Stimulated activated naive CD8-positive, alpha-beta T cell treated with anti-CD3 and anti-CD28 coated beads, Interleukin-15, amount 100 ng/mL, for 72 hours (primary cell): Measurements from ENCODE around the gene FBP1.

Experiments used
- ATAC-seq: fragments of 150-1000 bp; cut with Tn5 transposase; 2 replicates; pipeline ENCODE4 v1.10.0; 2021; ENCODE audit warnings: mild to moderate bottlenecking, moderate library complexity
- DNase-seq, 2 donors: peaks; one replicate each; pipeline ENCODE4 v3.0.0; 2021 to 2022
- H3K27ac Mint-ChIP-seq, 2 donors: one replicate each; pipeline ENCODE4 v1.8.0; 2022; ENCODE audit warnings: mild to moderate bottlenecking in 2 of 2, mixed read lengths in 2 of 2, moderate library complexity in 2 of 2
- H3K27me3 Mint-ChIP-seq: one replicate; pipeline ENCODE4 v1.8.0; 2022; ENCODE audit warnings: mixed read lengths
- H3K4me1 Mint-ChIP-seq: one replicate; pipeline ENCODE4 v1.8.0; 2022; ENCODE audit warnings: mild to moderate bottlenecking, mixed read lengths
- H3K4me3 Mint-ChIP-seq, 2 donors: one replicate each; pipeline ENCODE4 v1.8.0; 2022; ENCODE audit warnings: mild to moderate bottlenecking in 2 of 2, mixed read lengths in 2 of 2, moderate library complexity in 1 of 2
- H3K9me3 Mint-ChIP-seq, 2 donors: one replicate each; pipeline ENCODE4 v1.8.0; 2022; ENCODE audit warnings: mixed read lengths in 2 of 2

The FBP1 gene

DNA sequence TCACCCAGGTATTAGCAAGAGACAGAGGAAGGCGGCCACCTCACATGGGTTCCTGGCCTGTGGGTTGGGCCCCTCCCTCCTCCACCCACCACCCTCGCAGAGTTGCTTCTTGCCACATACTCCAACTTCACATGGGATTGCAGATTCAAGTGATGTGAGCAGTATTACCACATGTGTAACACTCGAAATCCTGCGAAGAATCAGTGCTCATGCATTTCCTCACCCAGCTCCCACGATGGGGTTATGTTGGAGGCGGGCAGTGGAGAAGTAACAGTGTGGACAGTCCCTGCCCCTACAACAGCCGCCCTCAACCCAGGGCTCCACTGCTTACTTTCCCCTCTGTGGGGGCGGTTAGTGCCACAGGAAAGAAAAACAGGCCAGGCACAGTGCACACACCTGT lies 3.9 kb upstream of the FBP1 start:
- peaks cover 17% of the 10 kb centered on the region for H3K27me3 Mint-ChIP-seq
- DNase-seq, result no peak
- H3K9me3 Mint-ChIP-seq, result no peaks in the 10 kb centered on the region
- H3K4me1 Mint-ChIP-seq, result peaks cover 20% of the 10 kb centered on the region
- H3K27ac Mint-ChIP-seq, result no peak overlapping the region
- ATAC-seq, result no peak
- H3K4me3 Mint-ChIP-seq, result no peak overlapping the region

DNA sequence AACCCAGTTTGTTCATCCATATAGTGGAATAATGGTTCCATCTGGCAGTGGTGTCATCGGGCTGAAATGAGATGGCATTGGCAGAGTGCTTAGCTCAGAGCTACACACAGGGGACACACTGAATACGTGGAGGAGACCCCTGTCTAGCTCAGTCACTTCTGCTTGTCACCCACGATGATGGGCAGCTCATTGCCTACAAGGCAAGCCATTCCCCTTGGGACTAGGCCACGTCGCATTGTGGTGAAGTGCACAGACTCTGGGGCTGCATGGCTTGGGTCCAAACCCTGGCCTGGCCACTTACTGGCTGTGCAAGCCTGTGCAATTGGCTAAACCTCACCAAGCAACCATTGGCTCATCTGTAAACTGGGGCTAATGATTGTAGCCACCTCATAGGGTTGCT lies 3.2 kb upstream of the FBP1 start:
- DNase-seq (no peak), ATAC-seq (no peak)
- peaks cover 23% of the 10 kb centered on the region for H3K27me3 Mint-ChIP-seq
- no peak overlapping the region for H3K27ac Mint-ChIP-seq
- H3K4me3 Mint-ChIP-seq, result no peak overlapping the region
- no peaks in the 10 kb centered on the region for H3K9me3 Mint-ChIP-seq
- H3K4me1 Mint-ChIP-seq, result peaks cover 21% of the 10 kb centered on the region

DNA sequence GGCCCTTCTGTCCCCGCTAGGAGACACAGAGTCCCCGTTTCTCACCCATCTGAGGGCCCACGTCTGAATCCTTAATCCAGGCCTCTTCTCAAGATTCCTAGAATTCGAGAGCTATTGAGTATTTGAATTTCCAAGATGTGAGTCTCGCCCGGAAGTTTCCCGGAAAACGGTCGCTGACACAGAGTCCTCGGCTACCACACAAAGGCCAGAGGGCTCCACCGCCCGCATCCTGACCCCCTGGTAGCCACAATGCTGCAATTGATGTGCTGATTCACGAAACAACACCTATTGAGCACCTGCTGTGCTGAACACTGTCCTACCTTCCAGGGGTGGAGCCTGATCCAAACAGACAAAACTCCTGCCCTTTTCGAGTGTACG lies 670 bp upstream of the FBP1 start:
- peaks cover 23% of the 10 kb centered on the region for H3K27me3 Mint-ChIP-seq
- peak overlapping the region; percentile 39 to 95 for H3K27ac Mint-ChIP-seq
- no peak for DNase-seq
- ATAC-seq, result no peak
- H3K4me3 Mint-ChIP-seq, result peak overlapping the region; percentile 91 to 96
- H3K9me3 Mint-ChIP-seq, result no peaks in the 10 kb centered on the region
- H3K4me1 Mint-ChIP-seq, result peaks cover 21% of the 10 kb centered on the region

DNA sequence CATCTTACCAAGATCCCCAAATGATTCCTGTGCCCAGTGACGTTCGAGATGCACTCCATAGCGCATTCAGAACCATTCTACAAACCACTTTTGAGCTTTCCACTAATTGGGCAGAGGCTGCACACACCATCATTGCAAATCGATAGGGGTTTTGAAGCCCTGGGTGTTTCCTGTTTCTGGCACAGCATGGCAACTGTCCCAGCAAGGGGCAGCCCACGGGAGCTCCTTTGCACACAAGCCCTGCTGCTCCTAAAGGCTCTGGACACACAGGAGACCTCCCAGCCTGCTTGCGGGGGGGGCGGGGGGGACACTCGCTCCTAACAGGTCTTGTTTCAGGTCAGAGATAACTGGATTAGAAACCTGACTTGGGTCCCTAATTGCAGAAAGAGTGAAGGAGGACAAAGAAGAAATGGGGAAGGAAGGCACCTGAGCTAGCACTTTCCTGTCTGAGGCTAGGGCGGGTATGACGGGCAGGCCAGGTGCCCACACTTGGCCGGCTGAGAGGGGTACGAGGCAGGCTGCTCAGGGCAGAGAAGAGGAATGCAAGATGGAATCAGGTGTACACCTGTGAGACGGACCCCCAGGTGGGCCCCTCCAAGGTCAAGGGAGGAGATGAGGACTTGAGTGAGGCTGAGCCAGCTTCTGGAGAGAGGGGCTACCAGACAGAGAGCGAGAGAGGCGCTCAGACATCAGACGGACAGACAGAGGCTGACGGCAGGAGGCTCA lies 820 bp downstream of the FBP1 start:
- peak in 1 of 2 donors; percentile 3 for DNase-seq
- H3K27ac Mint-ChIP-seq, result peak overlapping the region; percentile 50 to 93
- no peaks in the 10 kb centered on the region for H3K9me3 Mint-ChIP-seq
- ATAC-seq, result no peak
- H3K4me3 Mint-ChIP-seq, result peak overlapping the region; percentile 91 to 96
- peaks cover 21% of the 10 kb centered on the region for H3K4me1 Mint-ChIP-seq
- H3K27me3 Mint-ChIP-seq, result peaks cover 23% of the 10 kb centered on the region

- H3K27me3 Mint-ChIP-seq, result peaks cover 1% of the 10 kb centered on the region
- no peak overlapping the region for H3K4me3 Mint-ChIP-seq
- H3K4me1 Mint-ChIP-seq, result no peaks in the 10 kb centered on the region
- no peaks in the 10 kb centered on the region for H3K9me3 Mint-ChIP-seq
- no peak for ATAC-seq
- H3K27ac Mint-ChIP-seq, result no peak overlapping the region
- DNase-seq, result no peak
These were observed 6.6 kb downstream of the FBP1 start for GRCh38 chr9:94632737-94633136.

GRCh38 chr9:94631599-94631998 lies 7.7 kb downstream of the FBP1 start:
- ATAC-seq (no peak), DNase-seq (no peak)
- Mint-ChIP-seq H3K27ac (no peak overlapping the region), H3K4me3 (no peak overlapping the region), H3K4me1 (no peaks in the 10 kb centered on the region), H3K9me3 (no peaks in the 10 kb centered on the region), H3K27me3 (no peaks in the 10 kb centered on the region)

DNA sequence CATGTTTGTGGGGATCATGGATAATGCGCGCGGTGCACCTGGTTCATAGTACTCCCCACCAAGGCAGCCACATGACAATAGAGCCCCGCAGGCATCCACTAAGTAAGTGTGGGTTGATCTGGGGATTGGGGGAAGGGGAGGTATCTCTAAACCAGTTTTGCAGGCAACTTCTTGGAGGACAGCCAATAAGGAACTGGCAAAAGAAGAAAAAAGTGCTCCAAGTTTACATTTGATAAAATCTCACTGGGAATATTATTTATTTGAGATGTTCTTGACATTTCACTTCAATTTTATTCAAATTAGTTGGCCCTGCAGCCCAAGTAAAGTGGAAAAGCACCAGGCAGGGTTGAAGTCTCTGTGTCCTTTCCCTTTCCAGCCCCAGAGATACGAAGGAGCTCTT lies 8.5 kb downstream of the FBP1 start:
- ATAC-seq, result no peak
- peaks cover 3% of the 10 kb centered on the region for H3K4me1 Mint-ChIP-seq
- no peak overlapping the region for H3K4me3 Mint-ChIP-seq
- H3K27ac Mint-ChIP-seq, result no peak overlapping the region
- H3K9me3 Mint-ChIP-seq, result no peaks in the 10 kb centered on the region
- no peak for DNase-seq
- H3K27me3 Mint-ChIP-seq, result peaks cover 5% of the 10 kb centered on the region

DNA sequence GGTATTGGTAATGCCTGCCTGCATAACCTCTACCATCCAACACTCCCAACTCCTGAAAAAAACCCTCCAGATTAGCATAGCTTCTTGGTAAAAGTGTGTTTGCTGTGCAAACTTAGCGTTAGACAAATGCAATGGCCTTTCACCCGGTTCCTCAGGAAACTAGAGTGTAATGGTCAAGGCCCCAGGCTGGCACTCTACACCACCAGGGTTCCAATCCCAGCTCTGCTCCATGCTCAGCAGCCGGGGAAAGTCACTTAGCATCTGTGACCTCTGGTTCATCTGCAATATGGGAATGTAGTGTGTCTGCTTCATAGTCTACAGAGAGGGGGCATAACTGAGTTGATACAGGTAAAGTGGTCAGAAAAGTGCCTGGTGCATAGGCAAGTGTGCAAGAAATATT lies 9.0 kb downstream of the FBP1 start:
- ATAC-seq (no peak), DNase-seq (no peak)
- no peaks in the 10 kb centered on the region for H3K9me3 Mint-ChIP-seq
- H3K4me1 Mint-ChIP-seq, result peaks cover 5% of the 10 kb centered on the region
- H3K27ac Mint-ChIP-seq, result no peak overlapping the region
- H3K4me3 Mint-ChIP-seq, result no peak overlapping the region
- H3K27me3 Mint-ChIP-seq, result peaks cover 6% of the 10 kb centered on the region

DNA sequence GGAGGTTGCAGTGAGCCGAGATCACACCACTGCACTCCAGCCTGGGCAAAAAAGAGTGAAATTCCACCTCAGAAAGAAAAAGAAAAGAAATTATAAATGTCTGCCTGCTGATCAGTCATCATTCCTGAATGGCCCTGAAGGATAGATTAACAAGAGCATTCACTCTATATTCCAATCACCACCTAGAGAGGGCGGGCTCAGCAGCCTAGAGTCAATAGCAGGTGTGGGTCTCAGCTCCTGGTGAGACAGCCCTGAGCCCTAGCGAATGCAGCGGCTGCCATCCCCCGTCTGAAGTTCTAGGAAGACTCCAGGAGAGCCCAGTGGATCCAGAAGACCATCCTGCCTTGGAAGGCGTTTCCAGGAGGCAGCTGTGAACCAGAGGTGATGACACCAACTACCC lies 12.0 kb downstream of the FBP1 start:
- H3K27me3 Mint-ChIP-seq, result peaks cover 10% of the 10 kb centered on the region
- peaks cover 7% of the 10 kb centered on the region for H3K4me1 Mint-ChIP-seq
- no peak for DNase-seq
- no peak for ATAC-seq
- no peaks in the 10 kb centered on the region for H3K9me3 Mint-ChIP-seq
- H3K4me3 Mint-ChIP-seq, result no peak overlapping the region
- no peak overlapping the region for H3K27ac Mint-ChIP-seq

- H3K27me3 Mint-ChIP-seq, result peaks cover 17% of the 10 kb centered on the region
- H3K4me1 Mint-ChIP-seq, result peaks cover 14% of the 10 kb centered on the region
- H3K27ac Mint-ChIP-seq, result no peak overlapping the region
- H3K9me3 Mint-ChIP-seq, result no peaks in the 10 kb centered on the region
- no peak for DNase-seq
- ATAC-seq, result no peak
- H3K4me3 Mint-ChIP-seq, result no peak overlapping the region
These were observed 13.5 kb downstream of the FBP1 start for GRCh38 chr9:94625835-94626234.

DNA sequence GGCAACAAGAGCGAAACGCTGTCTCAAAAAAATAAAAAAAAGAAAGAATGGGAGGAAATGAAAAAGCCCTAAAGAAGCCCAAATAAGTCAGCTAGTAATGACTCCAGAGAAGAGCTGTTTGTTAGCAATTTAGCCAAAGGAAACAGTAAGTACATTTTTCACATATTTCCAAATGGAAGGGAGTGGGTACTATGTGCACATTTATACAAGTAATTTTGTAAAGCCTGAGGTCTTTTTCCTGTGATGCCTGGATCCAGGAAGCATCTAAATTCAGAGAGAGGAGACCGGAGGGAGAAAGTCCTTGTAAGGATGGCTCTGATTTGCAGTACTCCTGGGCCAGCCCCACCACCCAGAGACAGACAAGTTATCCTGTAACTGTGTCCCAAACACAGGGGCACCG lies 14.7 kb downstream of the FBP1 start:
- no peak overlapping the region for H3K27ac Mint-ChIP-seq
- H3K4me1 Mint-ChIP-seq, result peaks cover 14% of the 10 kb centered on the region
- H3K4me3 Mint-ChIP-seq, result no peak overlapping the region
- no peak for ATAC-seq
- H3K9me3 Mint-ChIP-seq, result no peaks in the 10 kb centered on the region
- no peak for DNase-seq
- H3K27me3 Mint-ChIP-seq, result peaks cover 28% of the 10 kb centered on the region

DNA sequence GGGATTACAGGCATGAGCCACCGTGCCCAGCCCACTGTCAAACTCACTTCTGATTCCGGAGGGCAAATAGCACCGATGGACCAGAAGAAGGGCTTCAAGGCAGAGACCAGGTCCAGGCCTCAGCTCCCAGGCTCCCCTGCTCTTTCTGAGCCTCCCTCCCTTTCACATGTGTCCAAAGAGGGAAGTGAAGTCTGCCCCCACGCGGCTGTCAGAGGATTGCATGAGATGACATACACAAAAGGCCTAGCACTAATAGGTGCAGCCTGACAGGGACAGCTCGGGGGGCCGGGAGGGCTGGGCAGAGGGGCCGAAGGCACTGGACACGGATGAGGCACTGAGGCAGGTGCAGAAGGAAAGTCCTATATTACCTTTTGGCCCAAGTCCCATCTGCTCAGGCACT lies 16.1 kb downstream of the FBP1 start:
- Mint-ChIP-seq H3K4me1 (peaks cover 14% of the 10 kb centered on the region), H3K27ac (no peak overlapping the region), H3K27me3 (peaks cover 30% of the 10 kb centered on the region), H3K9me3 (no peaks in the 10 kb centered on the region), H3K4me3 (no peak overlapping the region)
- DNase-seq, result peak; percentile 20 to 37
- peak; percentile 53 for ATAC-seq

DNA sequence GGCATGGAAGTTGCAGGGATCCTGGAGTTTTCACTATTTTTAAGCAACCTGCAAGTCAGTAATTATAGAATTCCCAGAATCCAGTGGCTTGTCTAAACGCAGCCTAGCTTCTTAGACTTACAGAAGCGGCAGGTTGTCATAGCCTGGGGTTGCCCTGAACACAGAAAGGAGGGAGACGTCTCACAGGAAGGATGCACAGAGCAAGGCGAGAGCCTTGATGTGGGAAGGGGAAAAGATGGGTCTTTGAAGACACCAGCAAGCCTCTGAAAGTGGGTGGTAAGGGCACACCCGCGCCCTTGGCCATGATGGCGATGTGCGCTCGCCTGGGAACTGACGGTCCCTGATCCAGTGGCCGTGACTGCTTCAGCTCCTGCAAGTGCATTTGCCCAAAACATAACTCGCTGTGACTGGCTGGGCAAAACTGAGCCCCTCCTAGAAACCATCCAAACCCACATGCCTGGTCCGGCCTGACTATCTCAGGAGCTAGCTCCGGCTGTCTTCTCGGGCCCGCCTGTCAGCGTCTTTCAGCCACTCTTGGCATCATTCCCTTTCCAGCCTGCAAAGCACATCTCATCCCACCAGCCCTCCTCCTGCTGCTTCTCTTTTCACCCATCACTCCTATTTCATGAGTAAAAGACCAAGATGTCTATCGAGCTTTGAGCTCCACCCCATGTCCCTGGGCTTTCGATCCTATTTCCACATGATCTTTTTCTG lies 17.1 kb downstream of the FBP1 start:
- ATAC-seq, result no peak
- no peaks in the 10 kb centered on the region for H3K9me3 Mint-ChIP-seq
- H3K27me3 Mint-ChIP-seq, result peaks cover 30% of the 10 kb centered on the region
- H3K27ac Mint-ChIP-seq, result no peak overlapping the region
- no peak for DNase-seq
- no peak overlapping the region for H3K4me3 Mint-ChIP-seq
- peaks cover 14% of the 10 kb centered on the region for H3K4me1 Mint-ChIP-seq

- DNase-seq, result no peak
- ATAC-seq, result no peak
- Mint-ChIP-seq H3K27me3 (peaks cover 27% of the 10 kb centered on the region), H3K9me3 (no peaks in the 10 kb centered on the region), H3K27ac (no peak overlapping the region), H3K4me1 (peaks cover 9% of the 10 kb centered on the region), H3K4me3 (no peak overlapping the region)
These were observed 20.3 kb downstream of the FBP1 start for GRCh38 chr9:94619026-94619425.

GRCh38 chr9:94613003-94613402 lies 26.3 kb downstream of the FBP1 start:
- Mint-ChIP-seq H3K27ac (no peak overlapping the region), H3K4me3 (no peak overlapping the region), H3K9me3 (no peaks in the 10 kb centered on the region), H3K27me3 (peaks cover 32% of the 10 kb centered on the region), H3K4me1 (peaks cover 15% of the 10 kb centered on the region)
- ATAC-seq (no peak), DNase-seq (no peak)

DNA sequence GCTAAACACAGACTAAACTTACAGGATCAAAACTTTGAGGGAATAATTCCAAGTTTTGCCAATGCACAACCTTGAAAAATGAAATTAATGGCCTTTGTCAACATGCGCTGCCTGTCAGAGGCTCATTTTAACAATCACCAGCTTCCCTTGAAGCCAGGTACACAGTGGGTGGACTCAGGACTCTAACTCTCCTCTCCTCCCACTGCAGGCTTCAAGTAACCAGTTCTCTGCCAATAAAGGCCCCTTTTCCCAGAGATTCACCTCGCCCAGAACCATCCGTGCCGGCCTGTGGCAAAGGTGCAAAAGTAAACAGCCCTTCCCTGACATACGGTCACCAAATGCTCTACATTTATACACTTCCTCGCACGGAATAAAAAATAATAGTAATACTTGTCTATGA lies 27.2 kb downstream of the FBP1 start:
- ATAC-seq (peak; percentile 31), DNase-seq (peak in 1 of 2 donors; percentile 1)
- Mint-ChIP-seq H3K9me3 (no peaks in the 10 kb centered on the region), H3K4me3 (no peak overlapping the region), H3K4me1 (peaks cover 15% of the 10 kb centered on the region), H3K27me3 (peaks cover 39% of the 10 kb centered on the region), H3K27ac (no peak overlapping the region)
